Activated CD4-positive, alpha-beta memory T cell treated with anti-CD3 and anti-CD28 coated beads, Interleukin-2, amount 10 ng/mL, durations not matched to agents 7 days and 5 days (primary cell): Measurements from ENCODE around the gene GPR83. TPM values are rescaled to one million over a fixed set of nuclear protein-coding genes. Genes with fewer than 3 reads are reported as not detected.

Experiments used
- CTCF ChIA-PET: fragments of 350-600 bp; sonication (Branson Sonifier 250); formaldehyde crosslinking; loops from one replicate; lab custom pipeline; 2021; ENCODE audit warnings: antibody characterized with exemption, inconsistent platforms; lab: Charles Lee
- POLR2A ChIA-PET: fragments of 350-600 bp; sonication (Branson Sonifier 250); formaldehyde crosslinking; loops from one replicate; lab custom pipeline; 2021; ENCODE audit warnings: antibody characterized with exemption; lab: Charles Lee
- DNase-seq: peaks from one replicate; pipeline ENCODE4 v3.0.0-alpha.2; 2020
- H3K27ac Mint-ChIP-seq: one replicate; pipeline ENCODE4 v1.8.0; 2021; ENCODE audit warnings: mild to moderate bottlenecking, mixed read lengths
- H3K27me3 Mint-ChIP-seq: one replicate; pipeline ENCODE4 v1.8.0; 2021; ENCODE audit warnings: mixed read lengths
- H3K36me3 Mint-ChIP-seq: one replicate; pipeline ENCODE4 v1.8.0; 2021; ENCODE audit warnings: low read depth, mixed read lengths
- H3K4me1 Mint-ChIP-seq: one replicate; pipeline ENCODE4 v1.8.0; 2021; ENCODE audit warnings: mixed read lengths
- H3K4me3 Mint-ChIP-seq: one replicate; pipeline ENCODE4 v1.8.0; 2021; ENCODE audit warnings: mild to moderate bottlenecking, mixed read lengths
- H3K9me3 Mint-ChIP-seq: one replicate; pipeline ENCODE4 v1.8.0; 2021; ENCODE audit warnings: mixed read lengths
- total RNA-seq, 2 experiments: library from RNA; stranded (reverse); gene quantifications; one replicate each; pipeline ENCODE4 v1.2.3, GENCODE V29; 2021

The GPR83 gene
- total RNA-seq, 2 experiments from 2014 or later = 0.08 TPM; not detected in 1

DNA sequence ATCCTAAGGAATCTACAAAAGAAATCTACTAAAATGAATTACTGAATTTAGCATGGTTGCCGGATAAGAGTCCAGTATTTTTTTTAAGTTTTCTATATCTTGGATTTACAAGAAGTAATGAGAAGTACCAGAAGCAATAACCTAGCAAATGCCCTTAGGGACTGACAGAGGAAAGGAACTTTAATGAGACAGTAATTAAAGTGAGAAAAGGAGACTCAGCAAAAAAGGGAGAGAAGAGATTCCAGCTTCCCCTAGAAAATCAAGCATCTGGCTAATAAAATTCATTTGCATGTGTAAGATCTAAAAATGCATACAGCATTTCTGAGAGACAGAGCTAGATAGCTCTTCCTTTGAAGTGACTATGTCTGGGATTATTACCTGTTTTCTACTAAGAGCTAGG lies 57.7 kb downstream of the GPR83 start:
- no peak for DNase-seq
- ChIA-PET CTCF (interaction anchor here (1.5 kb wide), 1 partner anchor 160 kb away, joined by 4 read pairs; no protein-coding TSS in a partner anchor), POLR2A (no interaction called here)
- Mint-ChIP-seq H3K4me3 (no peak overlapping the region), H3K9me3 (peaks cover 3% of the 10 kb centered on the region), H3K27me3 (no peaks in the 10 kb centered on the region), H3K36me3 (no peaks in the 10 kb centered on the region), H3K27ac (no peak overlapping the region), H3K4me1 (no peaks in the 10 kb centered on the region)

DNA sequence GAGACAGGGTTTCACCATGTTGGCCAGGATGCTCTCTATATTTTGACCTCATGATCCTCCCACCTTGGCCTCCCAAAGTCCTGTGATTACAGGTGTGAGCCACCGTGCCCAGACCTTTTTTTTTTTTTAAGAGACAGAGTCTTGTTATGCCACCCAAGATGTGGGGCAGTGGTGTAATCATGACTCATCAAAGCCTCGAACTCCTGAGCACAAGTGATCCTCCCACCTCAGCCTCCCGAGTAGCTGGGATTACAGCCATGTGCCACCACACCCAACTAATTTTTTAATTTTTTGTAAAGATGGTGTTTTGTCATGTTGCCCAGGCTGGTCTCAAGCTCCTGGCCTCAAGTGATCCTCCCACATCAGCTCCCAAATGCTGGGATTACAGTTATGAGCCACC lies 59.0 kb downstream of the GPR83 start:
- CTCF ChIA-PET = no interaction called here
- H3K4me1 Mint-ChIP-seq = no peaks in the 10 kb centered on the region
- H3K9me3 Mint-ChIP-seq = peaks cover 3% of the 10 kb centered on the region
- no peak overlapping the region for H3K27ac Mint-ChIP-seq
- H3K36me3 Mint-ChIP-seq = no peaks in the 10 kb centered on the region
- DNase-seq = no peak
- H3K27me3 Mint-ChIP-seq = no peaks in the 10 kb centered on the region
- H3K4me3 Mint-ChIP-seq = no peak overlapping the region
- POLR2A ChIA-PET = interaction anchor here (0.6 kb wide), 1 partner anchor 540 kb away, joined by 3 read pairs; no protein-coding TSS in a partner anchor

DNA sequence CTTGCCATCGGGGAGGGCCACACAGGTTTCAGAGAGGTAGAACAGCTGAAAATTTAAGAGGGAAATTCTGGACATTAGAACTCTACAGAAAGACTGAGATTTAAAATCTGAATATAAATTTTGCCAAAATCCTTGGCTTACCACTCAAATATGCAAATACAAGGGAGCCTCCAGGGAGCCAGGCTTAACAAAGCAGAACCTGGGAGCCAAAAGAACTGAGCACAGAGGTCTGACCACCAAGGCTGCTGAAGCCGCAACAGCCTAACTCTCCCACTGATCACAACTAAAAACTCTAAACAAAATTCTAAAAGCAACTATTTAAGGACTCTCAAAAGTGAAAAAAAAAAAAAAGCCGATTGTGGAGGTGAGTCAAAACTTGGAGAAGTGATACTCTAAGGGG lies 62.6 kb downstream of the GPR83 start:
- DNase-seq = no peak
- Mint-ChIP-seq H3K27ac (no peak overlapping the region), H3K36me3 (no peaks in the 10 kb centered on the region), H3K27me3 (no peaks in the 10 kb centered on the region), H3K9me3 (peaks cover 3% of the 10 kb centered on the region), H3K4me3 (no peak overlapping the region), H3K4me1 (no peaks in the 10 kb centered on the region)
- ChIA-PET CTCF (no interaction called here), POLR2A (no interaction called here)

DNA sequence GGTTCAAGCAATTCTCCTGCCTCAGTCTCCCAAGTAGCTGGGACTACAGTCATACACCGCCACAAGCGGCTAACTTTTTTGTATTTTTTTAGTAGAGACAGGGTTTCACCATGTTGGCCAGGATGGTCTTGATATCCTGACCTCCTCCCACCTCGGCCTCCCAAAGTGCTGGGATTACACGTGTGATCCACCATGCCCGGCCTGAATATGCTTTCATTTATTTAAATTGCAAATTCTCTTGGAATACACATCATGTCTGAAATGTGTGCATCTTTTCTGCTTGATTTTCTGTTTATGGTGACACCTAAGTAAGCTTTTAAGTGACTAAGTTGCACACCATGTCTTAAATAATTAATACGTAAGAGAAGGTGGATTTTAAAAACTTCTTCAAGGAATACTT lies 65.2 kb downstream of the GPR83 start:
- H3K27ac Mint-ChIP-seq = no peak overlapping the region
- CTCF ChIA-PET = no interaction called here

DNA sequence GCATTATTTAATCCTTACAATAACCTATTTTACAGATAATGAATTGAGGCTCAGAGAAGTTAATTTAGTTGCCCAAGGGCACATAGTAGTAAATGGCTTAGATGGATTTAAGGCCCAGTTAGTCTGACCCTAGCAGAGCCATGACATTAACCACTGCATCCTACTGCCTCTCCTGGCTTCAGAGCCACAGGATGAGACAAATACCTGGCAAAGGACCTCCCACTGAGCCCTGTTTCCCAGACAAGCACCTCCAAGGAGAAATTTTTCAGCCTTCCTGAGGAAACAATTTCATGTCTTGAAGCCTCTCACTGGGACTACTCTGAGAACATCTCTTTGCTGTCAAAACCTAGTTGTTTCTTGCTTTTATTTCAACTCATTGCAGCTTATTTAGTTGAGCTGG lies 68.4 kb downstream of the GPR83 start:
- Mint-ChIP-seq H3K27ac (no peak overlapping the region), H3K4me1 (no peaks in the 10 kb centered on the region), H3K36me3 (no peaks in the 10 kb centered on the region), H3K4me3 (no peak overlapping the region), H3K9me3 (no peaks in the 10 kb centered on the region), H3K27me3 (peaks cover 4% of the 10 kb centered on the region)
- ChIA-PET POLR2A (no interaction called here), CTCF (no interaction called here)
- DNase-seq = no peak

More for the DNA sequence above, 65.2 kb downstream of the GPR83 start:
- no peak for DNase-seq
- no peaks in the 10 kb centered on the region for H3K4me1 Mint-ChIP-seq
- POLR2A ChIA-PET = no interaction called here
- H3K4me3 Mint-ChIP-seq = no peak overlapping the region
- no peaks in the 10 kb centered on the region for H3K36me3 Mint-ChIP-seq
- no peaks in the 10 kb centered on the region for H3K27me3 Mint-ChIP-seq
- H3K9me3 Mint-ChIP-seq = peaks cover 3% of the 10 kb centered on the region

DNA sequence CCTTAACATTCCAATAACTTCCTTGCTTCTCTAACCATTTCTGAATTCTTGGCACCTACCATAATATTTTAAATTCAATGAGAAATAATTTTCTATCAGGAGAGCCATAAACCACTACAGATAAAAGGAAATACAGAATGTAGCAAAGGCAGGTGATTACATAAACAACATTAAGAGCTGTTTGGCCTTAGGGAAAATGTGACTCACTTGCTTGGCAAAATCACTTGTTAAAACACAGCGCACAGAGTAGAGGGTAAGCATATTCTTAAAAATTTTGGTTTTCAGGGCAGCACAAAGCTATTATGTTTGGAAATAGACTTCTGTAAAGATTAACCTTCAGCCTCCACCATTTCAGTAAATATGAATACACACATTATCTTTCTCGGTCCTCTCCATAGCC lies 70.4 kb downstream of the GPR83 start:
- ChIA-PET POLR2A (no interaction called here), CTCF (no interaction called here)
- no peaks in the 10 kb centered on the region for H3K9me3 Mint-ChIP-seq
- H3K4me3 Mint-ChIP-seq = no peak overlapping the region
- H3K27ac Mint-ChIP-seq = no peak overlapping the region
- no peak for DNase-seq
- H3K27me3 Mint-ChIP-seq = peaks cover 7% of the 10 kb centered on the region
- H3K36me3 Mint-ChIP-seq = no peaks in the 10 kb centered on the region
- H3K4me1 Mint-ChIP-seq = no peaks in the 10 kb centered on the region

DNA sequence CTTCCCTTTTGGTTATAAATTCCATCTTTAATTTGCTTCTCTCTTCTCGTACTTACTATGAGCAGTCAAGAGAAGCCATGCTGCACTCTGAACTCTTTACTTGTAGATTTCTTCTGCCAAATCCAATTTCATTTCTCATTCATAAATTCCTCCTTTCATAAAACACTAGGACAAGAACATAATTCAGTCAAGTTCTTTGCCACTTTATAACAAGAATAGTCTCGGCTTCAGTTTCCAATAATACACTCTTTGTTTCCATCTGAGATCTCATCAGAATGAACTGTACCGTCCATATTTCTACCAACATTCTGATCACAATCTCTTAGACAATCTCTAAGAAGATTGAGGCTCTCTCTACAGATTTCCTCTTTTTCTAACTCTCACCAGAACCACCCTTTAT lies 71.7 kb downstream of the GPR83 start:
- Mint-ChIP-seq H3K27me3 (peaks cover 7% of the 10 kb centered on the region), H3K9me3 (no peaks in the 10 kb centered on the region), H3K4me3 (no peak overlapping the region), H3K36me3 (no peaks in the 10 kb centered on the region), H3K27ac (no peak overlapping the region), H3K4me1 (no peaks in the 10 kb centered on the region)
- POLR2A ChIA-PET = no interaction called here
- CTCF ChIA-PET = no interaction called here
- DNase-seq = no peak

DNA sequence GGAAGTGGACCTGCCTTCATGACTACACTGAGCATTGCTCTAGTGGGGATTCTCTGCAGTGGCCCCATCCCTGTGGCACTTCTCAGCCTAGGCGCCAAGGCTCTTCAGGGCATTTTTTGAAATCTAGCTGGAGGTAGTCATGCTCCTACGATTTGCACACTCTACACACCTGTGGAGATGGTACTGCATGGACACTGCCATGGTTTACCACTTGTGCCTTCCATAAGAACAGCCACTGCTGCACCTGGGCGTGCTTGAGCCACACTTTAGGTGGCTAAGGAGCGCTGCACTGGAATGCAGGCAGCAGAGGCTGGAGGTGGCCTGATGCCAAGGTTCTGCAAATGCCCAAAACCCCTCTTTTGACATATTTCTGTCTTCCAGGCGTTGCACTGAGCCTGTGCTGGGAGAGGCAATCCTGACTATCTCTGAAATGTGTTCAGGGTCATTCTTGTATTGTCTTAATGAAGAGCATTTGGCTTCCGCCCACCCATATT lies 72.6 kb downstream of the GPR83 start:
- no peak for DNase-seq
- Mint-ChIP-seq H3K4me3 (no peak overlapping the region), H3K4me1 (no peaks in the 10 kb centered on the region), H3K27ac (no peak overlapping the region), H3K36me3 (no peaks in the 10 kb centered on the region), H3K9me3 (no peaks in the 10 kb centered on the region), H3K27me3 (peaks cover 7% of the 10 kb centered on the region)
- ChIA-PET POLR2A (no interaction called here), CTCF (no interaction called here)

Other genes with a start within 250 kb of the GPR83 start
- gene IZUMO1R, start 96.8 kb downstream of the GPR83 start, total RNA-seq = not detected
- gene MRE11, start 92.4 kb upstream of the GPR83 start, total RNA-seq = 10 to 100 TPM; 35.7 to 37.0 TPM
- gene ANKRD49, start 92.6 kb upstream of the GPR83 start, total RNA-seq = 10 to 100 TPM; 26.9 to 27.0 TPM
- gene C11orf97, start 111.0 kb upstream of the GPR83 start, total RNA-seq = not detected
- 1 to 10 TPM; 6.1 to 6.2 TPM for gene FUT4, start 142.5 kb upstream of the GPR83 start, total RNA-seq
- 1 to 10 TPM in 1 of 2 experiments, under 1 TPM in 1; 0.60 to 1.1 TPM for gene PIWIL4, start 165.9 kb upstream of the GPR83 start, total RNA-seq